ENCODE data around the gene FANCC. TPM values are rescaled to one million over a fixed set of nuclear protein-coding genes. Genes with fewer than 3 reads are reported as not detected.
A peak's percentile ranks its signal among the peaks of the same experiment; 100 is the strongest.

Gene FANCC
- total and polyA plus RNA-seq, 2 of the 13 experiments (the other 11 are each of a cell fraction or from before 2014, with no cell fraction given) = 7.4 to 8.6 TPM

- ChIA-PET POLR2A (interaction anchor here (0.9 to 1.7 kb wide), 2 partner anchors 9 kb away, joined by 3 to 5 read pairs; no protein-coding TSS in a partner anchor), CTCF (ENCODE audit: low intra/inter-chr PET ratio, low total read pairs) (no interaction called here)
- no TSS peak for BruUV-seq (replicated peaks)
- Histone ChIP-seq H2AFZ (ENCODE audit: low read length) (no peak overlapping the region), H3K9ac (ENCODE audit: insufficient read depth, low read depth, low read length) (no peak overlapping the region), H3K79me2 (ENCODE audit: insufficient read depth, low read length) (peaks cover 88% of the 10 kb centered on the region), H3K9me3 (ENCODE audit: low read length) (no peaks in the 10 kb centered on the region), H3K27ac (ENCODE audit: extremely low read length, insufficient read depth, low read length) (peak overlapping the region; percentile 29), H3K4me3 (replicated peaks in 1 of 3; ENCODE audit: insufficient read depth in 1 of 3, low read depth in 2 of 3, low read length in 3 of 3) (no peak overlapping the region), H4K20me1 (ENCODE audit: insufficient read depth, low read length) (peaks cover 14% of the 10 kb centered on the region), H3K27me3 (ENCODE audit: control insufficient read depth in 1 of 2, insufficient read depth in 2 of 2, low read length in 2 of 2) (no peaks in the 10 kb centered on the region), H3K4me2 (ENCODE audit: low read depth, low read length) (no peak overlapping the region), H3K4me1 (ENCODE audit: insufficient read depth, low read length) (peaks cover 92% of the 10 kb centered on the region), H3K36me3 (replicated peaks in 1 of 2; ENCODE audit: control insufficient read depth in 1 of 2, insufficient read depth in 2 of 2, low read length in 2 of 2) (peaks cover 24 to 73% of the 10 kb centered on the region in 2 experiments)
- no peak for TF ChIP-seq MBD4 (IDR thresholded peaks at IDR 0.05; ENCODE audit: borderline replicate concordance, low read length)
- no peak for TF ChIP-seq SMARCE1 (IDR thresholded peaks at IDR 0.05; ENCODE audit: borderline replicate concordance)
- no peak for TF ChIP-seq GTF2F1 (IDR thresholded peaks at IDR 0.05; ENCODE audit: low read length)
- TF ChIP-seq THAP9 (CRISPR knock-in tag; IDR thresholded peaks at IDR 0.05; ENCODE audit: borderline replicate concordance) = no peak
- no peak for TF ChIP-seq MLX (CRISPR knock-in tag; IDR thresholded peaks at IDR 0.05)
- no peak for TF ChIP-seq ELF3 (CRISPR knock-in tag; IDR thresholded peaks at IDR 0.05)
- TF ChIP-seq ZNF614 (CRISPR knock-in tag; IDR thresholded peaks at IDR 0.05; ENCODE audit: borderline replicate concordance) = no peak
- WGBS (ENCODE audit: low lambda C conversion rate) = 94% methylated on average over 13 of the region's 13 CpGs
- in situ Hi-C loops (cut with HindIII; ENCODE audit: extremely low pct_ligation_motif_present, low pct_unique_long_range_greater_than_20kb) (no loop called here), intact Hi-C loops (cut with micrococcal nuclease; ENCODE audit: unreplicated experiment) (loop anchor here (5.0 kb wide), 1 partner anchor 55 kb away; no protein-coding TSS in a partner anchor)
- ATAC-seq (no peak), DNase-seq (ENCODE audit: low spot score) (no peak), FAIRE-seq (no peak)
Observed at GRCh38 chr9:95061916-95062595, 255.5 kb downstream of the FANCC start.
